ENCODE data around the gene RPS21. TPM values are rescaled to one million over a fixed set of nuclear protein-coding genes. Genes with fewer than 3 reads are reported as not detected.

Gene RPS21
- polyA plus RNA-seq, 1 of the 3 experiments (the other 2 are of a cell fraction), result 16,625 TPM

DNA sequence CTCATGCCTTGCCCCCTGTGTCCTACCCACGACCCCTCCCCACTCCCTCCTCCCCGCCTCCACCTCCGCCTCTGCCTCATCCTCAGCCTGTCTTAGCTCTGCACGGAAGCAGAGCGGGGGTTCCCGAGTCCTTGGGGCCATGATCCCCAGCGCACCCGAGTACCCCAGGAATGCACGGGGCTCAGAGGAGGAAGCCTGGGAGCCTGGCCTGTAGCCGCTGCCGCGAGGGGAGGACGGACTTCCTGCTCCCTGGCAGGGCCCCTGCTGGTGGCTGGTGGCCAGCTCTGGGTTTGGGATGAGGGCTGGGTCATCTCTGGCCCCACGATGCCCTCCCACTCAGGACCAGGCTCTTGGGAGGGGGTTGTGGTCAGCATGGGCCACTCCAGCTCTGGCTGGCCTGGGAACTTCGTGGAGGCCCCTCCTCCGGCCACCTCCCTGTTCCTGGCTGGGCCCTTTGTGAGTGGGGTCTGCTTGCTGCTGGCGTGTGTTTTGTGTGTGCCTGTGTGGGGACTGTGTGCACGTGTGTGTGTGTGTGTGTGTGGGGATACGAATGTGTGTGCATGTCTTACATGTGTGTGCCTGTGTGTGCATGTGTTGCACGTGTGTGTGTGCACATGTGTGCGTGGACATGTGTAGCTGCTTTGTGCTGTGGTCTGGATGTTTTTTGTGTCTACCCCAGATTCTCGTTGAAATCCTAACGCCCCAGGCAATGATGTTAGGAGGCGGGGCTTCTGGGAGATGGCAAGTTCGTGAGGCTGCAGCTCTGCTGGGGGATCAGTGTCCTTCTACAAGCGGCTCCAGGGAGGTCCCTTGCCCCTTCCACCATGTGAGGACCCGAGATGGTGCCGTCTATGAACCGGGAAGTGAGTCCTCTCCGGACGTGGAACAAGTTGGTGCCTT lies 41.7 kb downstream of the RPS21 start:
- H3K4me2 ChIP-seq, result no peak overlapping the region
- H3K36me3 ChIP-seq (replicated peaks in 1 of 2; ENCODE audit: control insufficient read depth in 1 of 2, insufficient read depth in 2 of 2, low read length in 1 of 2), result no peaks in the 10 kb centered on the region
- no peaks in the 10 kb centered on the region for H3K9me2 ChIP-seq
- no peak overlapping the region for H2AFZ ChIP-seq (ENCODE audit: low read depth)
- 36% methylated on average over 14 of the region's 31 CpGs for WGBS (ENCODE audit: low lambda C conversion rate)
- H3K4me1 ChIP-seq (ENCODE audit: control insufficient read depth in 1 of 2, insufficient read depth in 2 of 2, low read depth in 1 of 2, low read length in 1 of 2), result no peaks in the 10 kb centered on the region; a peak in 1 of 4 replicates
- no peak overlapping the region for H3K4me3 ChIP-seq (ENCODE audit: low read depth in 2 of 2, low read length in 1 of 2)
- peak; percentile 60 for DNase-seq
- ChIA-PET POLR2A (no interaction called here), CTCF (interaction anchor here (0.6 to 2.2 kb wide), 4 partner anchors 15 to 71 kb away, joined by 3 to 9 read pairs (median 3); no protein-coding TSS in a partner anchor)
- no peaks in the 10 kb centered on the region for H4K20me1 ChIP-seq (ENCODE audit: insufficient read depth)
- H3K9me3 ChIP-seq, result no peaks in the 10 kb centered on the region
- no peak overlapping the region for H3K9ac ChIP-seq
- peaks cover 17% of the 10 kb centered on the region for H3K27me3 ChIP-seq (ENCODE audit: insufficient read depth)
- H3F3A ChIP-seq (replicated peaks; ENCODE audit: insufficient read depth), result no peaks in the 10 kb centered on the region
- no peak overlapping the region for H3K27ac ChIP-seq (ENCODE audit: low read depth in 2 of 2, low read length in 1 of 2)
- TF ChIP-seq RAD21 (IDR thresholded peaks at IDR 0.05; ENCODE audit: low read length) (no peak), TCF12 (IDR thresholded peaks at IDR 0.05) (no peak), TEAD4 (IDR thresholded peaks at IDR 0.05; ENCODE audit: borderline replicate concordance, insufficient read depth) (no peak), FOXJ3 (CRISPR knock-in tag; IDR thresholded peaks at IDR 0.05) (no peak)
- TF ChIP-seq, protein P1, sequence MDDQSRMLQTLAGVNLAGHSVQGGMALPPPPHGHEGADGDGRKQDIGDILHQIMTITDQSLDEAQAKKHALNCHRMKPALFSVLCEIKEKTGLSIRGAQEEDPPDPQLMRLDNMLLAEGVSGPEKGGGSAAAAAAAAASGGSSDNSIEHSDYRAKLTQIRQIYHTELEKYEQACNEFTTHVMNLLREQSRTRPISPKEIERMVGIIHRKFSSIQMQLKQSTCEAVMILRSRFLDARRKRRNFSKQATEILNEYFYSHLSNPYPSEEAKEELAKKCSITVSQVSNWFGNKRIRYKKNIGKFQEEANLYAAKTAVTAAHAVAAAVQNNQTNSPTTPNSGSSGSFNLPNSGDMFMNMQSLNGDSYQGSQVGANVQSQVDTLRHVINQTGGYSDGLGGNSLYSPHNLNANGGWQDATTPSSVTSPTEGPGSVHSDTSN (IDR thresholded peaks at IDR 0.05), result no peak
- H3K79me2 ChIP-seq (ENCODE audit: insufficient read depth), result no peaks in the 10 kb centered on the region

DNA sequence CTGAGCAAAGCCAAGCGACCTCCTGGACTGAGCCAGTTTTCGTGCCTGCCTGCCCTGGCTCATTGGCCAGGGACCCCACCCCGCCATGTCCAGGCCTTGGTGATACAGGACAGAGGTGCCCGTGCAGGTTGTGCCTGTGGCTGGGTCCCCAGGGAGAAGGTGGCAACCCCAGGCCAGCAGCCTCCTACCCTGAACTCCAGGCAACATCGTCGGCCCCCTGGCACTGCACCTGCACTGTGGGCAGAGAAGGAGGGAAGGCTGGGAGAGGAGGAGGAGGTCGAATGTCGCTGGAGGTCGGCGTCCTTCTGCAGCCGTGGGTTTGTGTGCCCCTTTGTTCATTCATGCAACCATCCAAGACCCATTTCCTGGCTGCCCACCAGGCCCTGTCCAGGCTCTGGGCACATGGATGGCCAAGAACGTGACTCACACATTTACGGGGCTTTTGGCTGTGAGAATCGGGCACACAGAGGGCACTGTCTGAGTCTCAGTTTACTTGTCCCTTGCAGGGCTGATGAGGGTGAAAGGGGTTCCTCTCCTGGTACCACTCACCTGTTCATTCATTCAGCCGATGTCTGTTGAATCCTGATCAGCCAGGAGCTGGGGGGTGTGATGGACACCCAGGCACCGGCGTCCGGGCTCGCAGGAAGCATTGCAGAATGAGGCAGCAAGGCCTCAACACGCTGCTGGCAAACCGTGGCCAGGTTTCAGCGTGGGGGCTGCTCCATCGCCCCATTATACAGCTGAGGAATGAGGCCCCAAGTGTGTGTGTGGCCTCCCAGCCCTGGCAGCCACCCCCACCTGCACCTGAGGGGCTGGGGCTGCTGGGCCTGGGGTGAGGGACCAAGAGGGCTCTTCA lies 42.8 kb downstream of the RPS21 start:
- H3K27me3 ChIP-seq (ENCODE audit: insufficient read depth), result peaks cover 17% of the 10 kb centered on the region
- no peaks in the 10 kb centered on the region for H3K36me3 ChIP-seq (replicated peaks in 1 of 2; ENCODE audit: control insufficient read depth in 1 of 2, insufficient read depth in 2 of 2, low read length in 1 of 2)
- no peaks in the 10 kb centered on the region for H3K9me3 ChIP-seq
- ChIA-PET POLR2A (no interaction called here), CTCF (interaction anchor here (1.1 to 2.2 kb wide), 2 partner anchors 14 to 20 kb away, joined by 3 to 9 read pairs; no protein-coding TSS in a partner anchor)
- no peaks in the 10 kb centered on the region for H3K79me2 ChIP-seq (ENCODE audit: insufficient read depth)
- no peak overlapping the region for H3K4me2 ChIP-seq
- H3K27ac ChIP-seq (ENCODE audit: low read depth in 2 of 2, low read length in 1 of 2), result no peak overlapping the region
- no peak overlapping the region for H3K9ac ChIP-seq
- 60% methylated on average over 10 of the region's 23 CpGs for WGBS (ENCODE audit: low lambda C conversion rate)
- H3K9me2 ChIP-seq, result no peaks in the 10 kb centered on the region
- no peak for DNase-seq
- H2AFZ ChIP-seq (ENCODE audit: low read depth), result no peak overlapping the region
- H3K4me1 ChIP-seq (ENCODE audit: control insufficient read depth in 1 of 2, insufficient read depth in 2 of 2, low read depth in 1 of 2, low read length in 1 of 2), result no peaks in the 10 kb centered on the region; a peak in 1 of 4 replicates
- H4K20me1 ChIP-seq (ENCODE audit: insufficient read depth), result no peaks in the 10 kb centered on the region
- H3K4me3 ChIP-seq (ENCODE audit: low read depth in 2 of 2, low read length in 1 of 2), result no peak overlapping the region
- no peaks in the 10 kb centered on the region for H3F3A ChIP-seq (replicated peaks; ENCODE audit: insufficient read depth)
- TF ChIP-seq, protein P2, sequence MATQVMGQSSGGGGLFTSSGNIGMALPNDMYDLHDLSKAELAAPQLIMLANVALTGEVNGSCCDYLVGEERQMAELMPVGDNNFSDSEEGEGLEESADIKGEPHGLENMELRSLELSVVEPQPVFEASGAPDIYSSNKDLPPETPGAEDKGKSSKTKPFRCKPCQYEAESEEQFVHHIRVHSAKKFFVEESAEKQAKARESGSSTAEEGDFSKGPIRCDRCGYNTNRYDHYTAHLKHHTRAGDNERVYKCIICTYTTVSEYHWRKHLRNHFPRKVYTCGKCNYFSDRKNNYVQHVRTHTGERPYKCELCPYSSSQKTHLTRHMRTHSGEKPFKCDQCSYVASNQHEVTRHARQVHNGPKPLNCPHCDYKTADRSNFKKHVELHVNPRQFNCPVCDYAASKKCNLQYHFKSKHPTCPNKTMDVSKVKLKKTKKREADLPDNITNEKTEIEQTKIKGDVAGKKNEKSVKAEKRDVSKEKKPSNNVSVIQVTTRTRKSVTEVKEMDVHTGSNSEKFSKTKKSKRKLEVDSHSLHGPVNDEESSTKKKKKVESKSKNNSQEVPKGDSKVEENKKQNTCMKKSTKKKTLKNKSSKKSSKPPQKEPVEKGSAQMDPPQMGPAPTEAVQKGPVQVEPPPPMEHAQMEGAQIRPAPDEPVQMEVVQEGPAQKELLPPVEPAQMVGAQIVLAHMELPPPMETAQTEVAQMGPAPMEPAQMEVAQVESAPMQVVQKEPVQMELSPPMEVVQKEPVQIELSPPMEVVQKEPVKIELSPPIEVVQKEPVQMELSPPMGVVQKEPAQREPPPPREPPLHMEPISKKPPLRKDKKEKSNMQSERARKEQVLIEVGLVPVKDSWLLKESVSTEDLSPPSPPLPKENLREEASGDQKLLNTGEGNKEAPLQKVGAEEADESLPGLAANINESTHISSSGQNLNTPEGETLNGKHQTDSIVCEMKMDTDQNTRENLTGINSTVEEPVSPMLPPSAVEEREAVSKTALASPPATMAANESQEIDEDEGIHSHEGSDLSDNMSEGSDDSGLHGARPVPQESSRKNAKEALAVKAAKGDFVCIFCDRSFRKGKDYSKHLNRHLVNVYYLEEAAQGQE (IDR thresholded peaks at IDR 0.05; ENCODE audit: low read depth, low read length), result no peak
- TF ChIP-seq FOXM1 (IDR thresholded peaks at IDR 0.05; ENCODE audit: low read depth) (no peak), RCOR1 (IDR thresholded peaks at IDR 0.05; ENCODE audit: low read length) (no peak), CHD2 (IDR thresholded peaks at IDR 0.05; ENCODE audit: low read length, partially characterized antibody) (no peak), GABPA (IDR thresholded peaks at IDR 0.05; ENCODE audit: low read depth) (no peak), NFIC (IDR thresholded peaks at IDR 0.05; ENCODE audit: borderline replicate concordance) (no peak)
- TF ChIP-seq, protein P3, sequence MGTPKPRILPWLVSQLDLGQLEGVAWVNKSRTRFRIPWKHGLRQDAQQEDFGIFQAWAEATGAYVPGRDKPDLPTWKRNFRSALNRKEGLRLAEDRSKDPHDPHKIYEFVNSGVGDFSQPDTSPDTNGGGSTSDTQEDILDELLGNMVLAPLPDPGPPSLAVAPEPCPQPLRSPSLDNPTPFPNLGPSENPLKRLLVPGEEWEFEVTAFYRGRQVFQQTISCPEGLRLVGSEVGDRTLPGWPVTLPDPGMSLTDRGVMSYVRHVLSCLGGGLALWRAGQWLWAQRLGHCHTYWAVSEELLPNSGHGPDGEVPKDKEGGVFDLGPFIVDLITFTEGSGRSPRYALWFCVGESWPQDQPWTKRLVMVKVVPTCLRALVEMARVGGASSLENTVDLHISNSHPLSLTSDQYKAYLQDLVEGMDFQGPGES (IDR thresholded peaks at IDR 0.05; ENCODE audit: low read depth, low read length), result no peak
- TF ChIP-seq, protein P4, sequence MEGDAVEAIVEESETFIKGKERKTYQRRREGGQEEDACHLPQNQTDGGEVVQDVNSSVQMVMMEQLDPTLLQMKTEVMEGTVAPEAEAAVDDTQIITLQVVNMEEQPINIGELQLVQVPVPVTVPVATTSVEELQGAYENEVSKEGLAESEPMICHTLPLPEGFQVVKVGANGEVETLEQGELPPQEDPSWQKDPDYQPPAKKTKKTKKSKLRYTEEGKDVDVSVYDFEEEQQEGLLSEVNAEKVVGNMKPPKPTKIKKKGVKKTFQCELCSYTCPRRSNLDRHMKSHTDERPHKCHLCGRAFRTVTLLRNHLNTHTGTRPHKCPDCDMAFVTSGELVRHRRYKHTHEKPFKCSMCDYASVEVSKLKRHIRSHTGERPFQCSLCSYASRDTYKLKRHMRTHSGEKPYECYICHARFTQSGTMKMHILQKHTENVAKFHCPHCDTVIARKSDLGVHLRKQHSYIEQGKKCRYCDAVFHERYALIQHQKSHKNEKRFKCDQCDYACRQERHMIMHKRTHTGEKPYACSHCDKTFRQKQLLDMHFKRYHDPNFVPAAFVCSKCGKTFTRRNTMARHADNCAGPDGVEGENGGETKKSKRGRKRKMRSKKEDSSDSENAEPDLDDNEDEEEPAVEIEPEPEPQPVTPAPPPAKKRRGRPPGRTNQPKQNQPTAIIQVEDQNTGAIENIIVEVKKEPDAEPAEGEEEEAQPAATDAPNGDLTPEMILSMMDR (IDR thresholded peaks at IDR 0.05), result no peak
- TF ChIP-seq, protein P5, sequence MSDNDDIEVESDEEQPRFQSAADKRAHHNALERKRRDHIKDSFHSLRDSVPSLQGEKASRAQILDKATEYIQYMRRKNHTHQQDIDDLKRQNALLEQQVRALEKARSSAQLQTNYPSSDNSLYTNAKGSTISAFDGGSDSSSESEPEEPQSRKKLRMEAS (IDR thresholded peaks at IDR 0.05; ENCODE audit: low read depth), result no peak
- TF ChIP-seq, protein P6, sequence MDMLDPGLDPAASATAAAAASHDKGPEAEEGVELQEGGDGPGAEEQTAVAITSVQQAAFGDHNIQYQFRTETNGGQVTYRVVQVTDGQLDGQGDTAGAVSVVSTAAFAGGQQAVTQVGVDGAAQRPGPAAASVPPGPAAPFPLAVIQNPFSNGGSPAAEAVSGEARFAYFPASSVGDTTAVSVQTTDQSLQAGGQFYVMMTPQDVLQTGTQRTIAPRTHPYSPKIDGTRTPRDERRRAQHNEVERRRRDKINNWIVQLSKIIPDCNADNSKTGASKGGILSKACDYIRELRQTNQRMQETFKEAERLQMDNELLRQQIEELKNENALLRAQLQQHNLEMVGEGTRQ (IDR thresholded peaks at IDR 0.05; ENCODE audit: borderline replicate concordance, low read depth, low read length), result no peak
